Measurements from ENCODE around the gene LDLR.
A peak's percentile ranks its signal among the peaks of the same experiment; 100 is the strongest.

Gene LDLR

DNA sequence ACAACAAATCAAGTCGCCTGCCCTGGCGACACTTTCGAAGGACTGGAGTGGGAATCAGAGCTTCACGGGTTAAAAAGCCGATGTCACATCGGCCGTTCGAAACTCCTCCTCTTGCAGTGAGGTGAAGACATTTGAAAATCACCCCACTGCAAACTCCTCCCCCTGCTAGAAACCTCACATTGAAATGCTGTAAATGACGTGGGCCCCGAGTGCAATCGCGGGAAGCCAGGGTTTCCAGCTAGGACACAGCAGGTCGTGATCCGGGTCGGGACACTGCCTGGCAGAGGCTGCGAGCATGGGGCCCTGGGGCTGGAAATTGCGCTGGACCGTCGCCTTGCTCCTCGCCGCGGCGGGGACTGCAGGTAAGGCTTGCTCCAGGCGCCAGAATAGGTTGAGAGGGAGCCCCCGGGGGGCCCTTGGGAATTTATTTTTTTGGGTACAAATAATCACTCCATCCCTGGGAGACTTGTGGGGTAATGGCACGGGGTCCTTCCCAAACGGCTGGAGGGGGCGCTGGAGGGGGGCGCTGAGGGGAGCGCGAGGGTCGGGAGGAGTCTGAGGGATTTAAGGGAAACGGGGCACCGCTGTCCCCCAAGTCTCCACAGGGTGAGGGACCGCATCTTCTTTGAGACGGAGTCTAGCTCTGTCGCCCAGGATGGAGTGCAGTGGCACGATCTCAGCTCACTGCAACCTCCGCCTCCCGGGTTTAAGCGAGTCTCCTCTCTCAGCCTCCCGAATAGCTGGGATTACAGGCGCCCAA, at the start of gene LDLR:
Gene LDLR, plus strand, starts transcription at position 210 of the 760 bp plus-strand sequence. Its CDS starts 86 bp downstream, at position 296.
- no peaks in the 10 kb centered on the region for H3K36me3 ChIP-seq (ENCODE audit: control insufficient read depth, insufficient read depth, low read length)
- peaks cover 3% of the 10 kb centered on the region for H3K4me1 ChIP-seq
- no peak within 1 kb of the TSS for H3K9ac ChIP-seq
- H3K27me3 ChIP-seq (ENCODE audit: control insufficient read depth, insufficient read depth, low read length) = no peaks in the 10 kb centered on the region
- H3K27ac ChIP-seq = peak within 1 kb of the TSS; percentile 77
- peak within 1 kb of the TSS; percentile 77 for H2AFZ ChIP-seq
- H3K4me2 ChIP-seq (ENCODE audit: low read length) = peak within 1 kb of the TSS; percentile 54
- H3K79me2 ChIP-seq = no peaks in the 10 kb centered on the region
- peak within 1 kb of the TSS; percentile 54 for H3K4me3 ChIP-seq (ENCODE audit: low read depth, low read length)
- no peaks in the 10 kb centered on the region for H3K9me3 ChIP-seq (ENCODE audit: control insufficient read depth, low read length)
- TF ChIP-seq, protein P1, sequence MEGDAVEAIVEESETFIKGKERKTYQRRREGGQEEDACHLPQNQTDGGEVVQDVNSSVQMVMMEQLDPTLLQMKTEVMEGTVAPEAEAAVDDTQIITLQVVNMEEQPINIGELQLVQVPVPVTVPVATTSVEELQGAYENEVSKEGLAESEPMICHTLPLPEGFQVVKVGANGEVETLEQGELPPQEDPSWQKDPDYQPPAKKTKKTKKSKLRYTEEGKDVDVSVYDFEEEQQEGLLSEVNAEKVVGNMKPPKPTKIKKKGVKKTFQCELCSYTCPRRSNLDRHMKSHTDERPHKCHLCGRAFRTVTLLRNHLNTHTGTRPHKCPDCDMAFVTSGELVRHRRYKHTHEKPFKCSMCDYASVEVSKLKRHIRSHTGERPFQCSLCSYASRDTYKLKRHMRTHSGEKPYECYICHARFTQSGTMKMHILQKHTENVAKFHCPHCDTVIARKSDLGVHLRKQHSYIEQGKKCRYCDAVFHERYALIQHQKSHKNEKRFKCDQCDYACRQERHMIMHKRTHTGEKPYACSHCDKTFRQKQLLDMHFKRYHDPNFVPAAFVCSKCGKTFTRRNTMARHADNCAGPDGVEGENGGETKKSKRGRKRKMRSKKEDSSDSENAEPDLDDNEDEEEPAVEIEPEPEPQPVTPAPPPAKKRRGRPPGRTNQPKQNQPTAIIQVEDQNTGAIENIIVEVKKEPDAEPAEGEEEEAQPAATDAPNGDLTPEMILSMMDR (IDR thresholded peaks at IDR 0.05) = no peak

DNA sequence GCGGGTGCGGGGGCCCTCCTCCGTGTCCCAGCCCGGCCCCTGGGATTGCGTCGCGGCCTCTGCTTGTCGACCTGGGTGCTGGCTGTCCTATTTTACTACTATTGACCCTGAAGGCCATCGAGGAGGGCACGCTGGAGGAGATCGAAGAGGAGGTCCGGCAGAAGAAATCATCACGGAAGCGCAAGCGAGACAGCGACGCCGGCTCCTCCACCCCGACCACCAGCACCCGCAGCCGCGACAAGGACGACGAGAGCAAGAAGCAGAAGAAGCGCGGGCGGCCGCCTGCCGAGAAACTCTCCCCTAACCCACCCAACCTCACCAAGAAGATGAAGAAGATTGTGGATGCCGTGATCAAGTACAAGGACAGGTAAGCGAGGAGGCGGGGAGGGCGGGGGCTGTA, 48.1 kb upstream of the LDLR start:
- H3K9ac ChIP-seq = no peak overlapping the region
- H3K27ac ChIP-seq = no peak overlapping the region
- H3K36me3 ChIP-seq (ENCODE audit: control insufficient read depth, insufficient read depth, low read length) = no peaks in the 10 kb centered on the region

DNA sequence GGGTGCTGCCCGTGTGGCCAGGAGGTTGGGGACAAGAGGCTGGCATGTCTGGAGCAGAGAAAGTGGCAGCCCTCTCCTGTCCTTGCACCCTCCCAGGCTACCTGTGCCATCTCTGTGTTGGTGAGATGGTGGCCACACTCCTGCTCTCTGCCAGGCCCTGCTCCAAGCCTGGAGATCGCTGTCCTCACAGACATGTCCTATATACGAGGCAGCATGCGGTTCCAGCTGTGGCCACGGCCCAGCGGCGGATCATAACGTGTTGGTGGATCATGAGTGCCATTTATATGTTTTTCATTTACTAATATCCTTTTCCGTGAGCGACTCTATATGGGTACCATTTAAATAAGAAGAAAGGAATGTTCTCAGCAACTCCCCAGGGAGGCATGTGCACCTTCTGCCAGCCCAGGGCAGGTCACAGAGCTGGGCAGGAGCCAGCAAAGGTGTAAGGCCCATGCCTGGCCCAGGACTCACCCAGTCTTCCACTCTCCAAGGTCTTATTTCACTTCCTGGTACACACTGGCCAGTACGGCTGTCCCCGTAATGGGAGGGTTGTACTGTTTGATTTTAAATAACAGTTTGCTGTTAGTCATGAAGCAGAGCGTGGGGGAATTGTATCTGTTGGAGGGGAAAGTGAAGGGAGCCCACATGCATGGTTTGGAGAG, 47.2 kb upstream of the LDLR start:
- Histone ChIP-seq H3K36me3 (ENCODE audit: control insufficient read depth, insufficient read depth, low read length) (no peaks in the 10 kb centered on the region), H3K4me1 (no peaks in the 10 kb centered on the region), H2AFZ (no peak overlapping the region), H3K79me2 (peaks cover 4% of the 10 kb centered on the region), H3K4me2 (ENCODE audit: low read length) (no peak overlapping the region), H3K27ac (no peak overlapping the region), H3K27me3 (ENCODE audit: control insufficient read depth, insufficient read depth, low read length) (no peaks in the 10 kb centered on the region), H3K4me3 (ENCODE audit: low read depth, low read length) (no peak overlapping the region), H3K9me3 (ENCODE audit: control insufficient read depth, low read length) (no peaks in the 10 kb centered on the region), H3K9ac (no peak overlapping the region)
- TF ChIP-seq, protein P1 (IDR thresholded peaks at IDR 0.05) = no peak

More for the DNA sequence above, 48.1 kb upstream of the LDLR start:
- H3K4me3 ChIP-seq (ENCODE audit: low read depth, low read length) = no peak overlapping the region
- TF ChIP-seq, protein P1 (IDR thresholded peaks at IDR 0.05) = no peak
- no peaks in the 10 kb centered on the region for H3K4me1 ChIP-seq
- H3K79me2 ChIP-seq = peaks cover 6% of the 10 kb centered on the region
- H3K9me3 ChIP-seq (ENCODE audit: control insufficient read depth, low read length) = no peaks in the 10 kb centered on the region
- H3K4me2 ChIP-seq (ENCODE audit: low read length) = no peak overlapping the region
- H3K27me3 ChIP-seq (ENCODE audit: control insufficient read depth, insufficient read depth, low read length) = no peaks in the 10 kb centered on the region
- no peak overlapping the region for H2AFZ ChIP-seq

DNA sequence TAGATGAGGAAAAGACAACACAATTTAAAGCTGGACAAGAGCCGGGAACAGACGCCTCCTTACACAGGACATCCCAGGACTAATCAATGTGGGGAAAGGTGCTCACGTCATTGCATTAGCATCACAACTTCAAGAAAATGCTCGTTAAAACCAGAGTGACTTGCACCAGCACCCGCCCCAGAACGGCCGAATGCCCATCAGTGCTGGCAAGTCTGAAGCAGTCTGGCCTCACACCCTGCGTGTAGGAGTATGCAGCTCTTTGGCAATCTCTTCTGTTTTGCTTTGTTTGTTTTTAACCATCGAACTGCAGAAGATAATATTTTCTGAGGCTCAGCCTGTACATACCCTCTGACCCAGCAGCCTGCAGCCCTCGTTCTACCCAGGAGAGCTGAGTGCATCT, 44.8 kb upstream of the LDLR start:
- Histone ChIP-seq H2AFZ (no peak overlapping the region), H3K27ac (no peak overlapping the region), H3K27me3 (ENCODE audit: control insufficient read depth, insufficient read depth, low read length) (no peaks in the 10 kb centered on the region), H3K9ac (no peak overlapping the region), H3K4me3 (ENCODE audit: low read depth, low read length) (no peak overlapping the region), H3K79me2 (no peaks in the 10 kb centered on the region), H3K4me1 (no peaks in the 10 kb centered on the region), H3K4me2 (ENCODE audit: low read length) (no peak overlapping the region), H3K36me3 (ENCODE audit: control insufficient read depth, insufficient read depth, low read length) (no peaks in the 10 kb centered on the region), H3K9me3 (ENCODE audit: control insufficient read depth, low read length) (no peaks in the 10 kb centered on the region)
- TF ChIP-seq, protein P1 (IDR thresholded peaks at IDR 0.05) = no peak

All from parathyroid adenoma (tissue), 2 donors.